ENCODE measurements around the gene ST3GAL5. TPM values are rescaled to one million over a fixed set of nuclear protein-coding genes. Genes with fewer than 3 reads are reported as not detected.

ST3GAL5 gene
- total RNA-seq, 1 experiment from 2014 or later = 25.3 TPM

DNA sequence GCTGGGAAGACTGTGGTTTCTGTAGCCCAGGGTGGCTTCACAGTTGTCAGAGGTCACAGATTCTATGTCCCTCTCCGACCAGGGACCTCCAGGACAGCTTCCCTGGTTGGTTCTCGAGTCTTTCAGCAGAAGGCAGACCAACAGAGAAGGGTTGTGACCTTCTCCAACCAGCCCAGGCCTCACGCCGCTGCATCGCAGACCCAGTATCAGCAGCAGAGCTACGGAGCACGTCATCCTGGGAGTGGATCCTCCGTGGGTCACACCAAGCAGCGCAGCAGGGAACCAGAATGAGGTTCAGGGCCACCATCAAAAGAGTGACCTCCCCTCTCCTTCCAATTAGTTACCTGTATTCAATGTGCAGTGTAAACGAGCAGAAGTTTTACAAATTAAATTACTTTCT, 49.3 kb downstream of the ST3GAL5 start:
- BruUV-seq (replicated peaks) = no TSS peak
- DNase-seq (ENCODE audit: low spot score) = no peak
- ChIA-PET POLR2A (ENCODE audit: low non-redundant PET) (no interaction called here), CTCF (no interaction called here)
- peaks cover 12% of the 10 kb centered on the region for H3K36me3 ChIP-seq (ENCODE audit: insufficient read depth, low read length, poor library complexity, severe bottlenecking)
- no peak overlapping the region for H3K4me3 ChIP-seq (ENCODE audit: low read depth, low read length, poor library complexity, severe bottlenecking)
- TF ChIP-seq, protein P1, sequence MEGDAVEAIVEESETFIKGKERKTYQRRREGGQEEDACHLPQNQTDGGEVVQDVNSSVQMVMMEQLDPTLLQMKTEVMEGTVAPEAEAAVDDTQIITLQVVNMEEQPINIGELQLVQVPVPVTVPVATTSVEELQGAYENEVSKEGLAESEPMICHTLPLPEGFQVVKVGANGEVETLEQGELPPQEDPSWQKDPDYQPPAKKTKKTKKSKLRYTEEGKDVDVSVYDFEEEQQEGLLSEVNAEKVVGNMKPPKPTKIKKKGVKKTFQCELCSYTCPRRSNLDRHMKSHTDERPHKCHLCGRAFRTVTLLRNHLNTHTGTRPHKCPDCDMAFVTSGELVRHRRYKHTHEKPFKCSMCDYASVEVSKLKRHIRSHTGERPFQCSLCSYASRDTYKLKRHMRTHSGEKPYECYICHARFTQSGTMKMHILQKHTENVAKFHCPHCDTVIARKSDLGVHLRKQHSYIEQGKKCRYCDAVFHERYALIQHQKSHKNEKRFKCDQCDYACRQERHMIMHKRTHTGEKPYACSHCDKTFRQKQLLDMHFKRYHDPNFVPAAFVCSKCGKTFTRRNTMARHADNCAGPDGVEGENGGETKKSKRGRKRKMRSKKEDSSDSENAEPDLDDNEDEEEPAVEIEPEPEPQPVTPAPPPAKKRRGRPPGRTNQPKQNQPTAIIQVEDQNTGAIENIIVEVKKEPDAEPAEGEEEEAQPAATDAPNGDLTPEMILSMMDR (conservative IDR thresholded peaks at IDR 0.05; ENCODE audit: low read depth, low read length) = no peak
- no peak for TF ChIP-seq EZH2 (IDR thresholded peaks at IDR 0.05; ENCODE audit: borderline replicate concordance, low read depth, low read length, poor library complexity, severe bottlenecking)
- H3K4me1 ChIP-seq (ENCODE audit: insufficient read depth, low read length, poor library complexity, severe bottlenecking) = no peaks in the 10 kb centered on the region
- H3K27me3 ChIP-seq (replicated peaks; ENCODE audit: insufficient read depth, low read depth, low read length, poor library complexity) = no peaks in the 10 kb centered on the region
- intact Hi-C loops (cut with micrococcal nuclease; ENCODE audit: unreplicated experiment) = no loop called here
- peaks cover 6% of the 10 kb centered on the region for H3K9me3 ChIP-seq (ENCODE audit: low read depth, low read length, poor library complexity, severe bottlenecking)
- no peak overlapping the region for H3K27ac ChIP-seq (ENCODE audit: low read depth, low read length, poor library complexity, severe bottlenecking)

DNA sequence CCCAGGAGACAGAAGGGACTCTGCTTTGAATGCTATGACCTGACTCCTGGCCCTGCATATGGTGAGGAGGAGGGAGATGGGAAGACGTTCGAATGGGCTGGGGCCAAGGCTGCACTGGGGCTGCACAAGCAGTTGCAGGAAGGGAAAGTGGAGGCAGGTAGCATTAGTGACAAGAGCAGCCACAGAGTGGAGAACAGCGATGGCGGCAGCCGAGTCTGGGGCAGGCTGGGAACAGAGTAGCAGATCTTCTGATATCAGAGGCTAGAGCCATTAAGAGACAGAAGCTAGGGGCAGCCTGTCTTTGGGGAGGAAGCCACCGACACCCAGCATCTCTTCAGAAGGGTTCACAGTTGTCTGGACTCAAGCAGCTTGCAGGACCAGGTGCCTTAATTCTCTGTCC, 50.1 kb downstream of the ST3GAL5 start:
- POLR2A ChIA-PET (ENCODE audit: low non-redundant PET) = no interaction called here
- no peak for DNase-seq (ENCODE audit: low spot score)

DNA sequence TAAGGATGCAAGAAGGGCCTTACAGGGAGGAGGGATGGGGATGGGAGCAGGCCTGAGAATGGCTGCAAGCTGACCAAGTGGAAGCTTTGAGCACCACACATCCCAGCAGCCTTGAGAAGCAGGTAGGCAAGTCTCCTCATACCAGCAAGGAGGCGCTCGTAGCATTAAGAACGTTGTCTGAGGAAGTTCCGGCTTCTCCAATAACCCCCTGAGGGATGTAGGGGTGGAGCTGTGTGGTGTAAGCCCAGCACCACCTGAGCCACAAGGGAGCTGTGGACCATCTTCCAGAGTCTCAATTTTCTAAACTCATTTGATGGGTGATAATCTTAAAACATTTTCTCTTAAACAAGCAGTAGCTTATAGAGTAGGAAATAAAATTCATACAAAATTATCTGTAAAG, 50.6 kb downstream of the ST3GAL5 start:
- no peaks in the 10 kb centered on the region for H3K27me3 ChIP-seq (replicated peaks; ENCODE audit: insufficient read depth, low read depth, low read length, poor library complexity)
- no peaks in the 10 kb centered on the region for H3K9me3 ChIP-seq (ENCODE audit: low read depth, low read length, poor library complexity, severe bottlenecking)
- no peak overlapping the region for H3K27ac ChIP-seq (ENCODE audit: low read depth, low read length, poor library complexity, severe bottlenecking)
- H3K36me3 ChIP-seq (ENCODE audit: insufficient read depth, low read length, poor library complexity, severe bottlenecking) = no peaks in the 10 kb centered on the region
- CTCF ChIA-PET = no interaction called here
- TF ChIP-seq EZH2 (IDR thresholded peaks at IDR 0.05; ENCODE audit: borderline replicate concordance, low read depth, low read length, poor library complexity, severe bottlenecking) = no peak
- TF ChIP-seq, protein P1 (conservative IDR thresholded peaks at IDR 0.05; ENCODE audit: low read depth, low read length) = no peak
- no peak overlapping the region for H3K4me3 ChIP-seq (ENCODE audit: low read depth, low read length, poor library complexity, severe bottlenecking)
- H3K4me1 ChIP-seq (ENCODE audit: insufficient read depth, low read length, poor library complexity, severe bottlenecking) = no peaks in the 10 kb centered on the region
- no peak for DNase-seq (ENCODE audit: low spot score)
- POLR2A ChIA-PET (ENCODE audit: low non-redundant PET) = no interaction called here
- intact Hi-C loops (cut with micrococcal nuclease; ENCODE audit: unreplicated experiment) = no loop called here
- BruUV-seq (replicated peaks) = no TSS peak

More for the DNA sequence above, 50.1 kb downstream of the ST3GAL5 start:
- H3K9me3 ChIP-seq (ENCODE audit: low read depth, low read length, poor library complexity, severe bottlenecking) = peaks cover 4% of the 10 kb centered on the region
- intact Hi-C loops (cut with micrococcal nuclease; ENCODE audit: unreplicated experiment) = no loop called here
- no peak for TF ChIP-seq EZH2 (IDR thresholded peaks at IDR 0.05; ENCODE audit: borderline replicate concordance, low read depth, low read length, poor library complexity, severe bottlenecking)
- TF ChIP-seq, protein P1 (conservative IDR thresholded peaks at IDR 0.05; ENCODE audit: low read depth, low read length) = no peak
- BruUV-seq (replicated peaks) = no TSS peak
- CTCF ChIA-PET = no interaction called here
- H3K4me3 ChIP-seq (ENCODE audit: low read depth, low read length, poor library complexity, severe bottlenecking) = no peak overlapping the region
- H3K27me3 ChIP-seq (replicated peaks; ENCODE audit: insufficient read depth, low read depth, low read length, poor library complexity) = no peaks in the 10 kb centered on the region
- H3K4me1 ChIP-seq (ENCODE audit: insufficient read depth, low read length, poor library complexity, severe bottlenecking) = no peaks in the 10 kb centered on the region
- H3K36me3 ChIP-seq (ENCODE audit: insufficient read depth, low read length, poor library complexity, severe bottlenecking) = peaks cover 4% of the 10 kb centered on the region
- H3K27ac ChIP-seq (ENCODE audit: low read depth, low read length, poor library complexity, severe bottlenecking) = no peak overlapping the region

Measured in A673 (cell line).